NCI-H748 (cell line): ENCODE data around the gene HSFX4.
"Not testable (repeated sequence)": the region's sequence is repeated elsewhere in the genome, so short reads cannot be mapped to it uniquely, and the experiment has no call there.

Experiments
- DNase-seq: peaks from one replicate; lab custom pipeline; 2025; ENCODE audit not compliant: unreplicated experiment; lab: John Stamatoyannopoulos, UW

HSFX4 gene, protein sequence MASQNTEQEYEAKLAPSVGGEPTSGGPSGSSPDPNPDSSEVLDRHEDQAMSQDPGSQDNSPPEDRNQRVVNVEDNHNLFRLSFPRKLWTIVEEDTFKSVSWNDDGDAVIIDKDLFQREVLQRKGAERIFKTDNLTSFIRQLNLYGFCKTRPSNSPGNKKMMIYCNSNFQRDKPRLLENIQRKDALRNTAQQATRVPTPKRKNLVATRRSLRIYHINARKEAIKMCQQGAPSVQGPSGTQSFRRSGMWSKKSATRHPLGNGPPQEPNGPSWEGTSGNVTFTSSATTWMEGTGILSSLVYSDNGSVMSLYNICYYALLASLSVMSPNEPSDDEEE

DNA sequence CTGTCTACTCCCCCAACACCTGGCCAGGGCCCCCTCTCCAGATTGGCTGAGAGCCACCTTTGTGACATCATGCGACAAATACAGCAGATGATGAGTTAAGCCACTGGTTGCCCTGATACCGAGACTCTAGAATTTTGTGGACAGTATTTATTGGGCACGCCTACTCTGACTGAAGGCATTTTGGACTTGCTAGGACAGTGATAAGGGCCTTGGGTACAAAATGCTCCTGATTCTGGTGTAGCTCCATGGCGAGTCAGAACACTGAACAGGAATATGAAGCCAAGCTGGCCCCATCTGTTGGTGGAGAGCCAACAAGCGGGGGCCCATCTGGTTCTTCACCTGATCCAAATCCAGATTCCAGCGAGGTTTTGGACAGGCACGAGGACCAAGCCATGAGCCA lies at the start of gene HSFX4:
Gene HSFX4, plus strand, starts transcription at position 174 of the 400 bp plus-strand sequence. Its CDS starts 72 bp downstream, at position 246.
- DNase-seq = not testable (repeated sequence)

DNA sequence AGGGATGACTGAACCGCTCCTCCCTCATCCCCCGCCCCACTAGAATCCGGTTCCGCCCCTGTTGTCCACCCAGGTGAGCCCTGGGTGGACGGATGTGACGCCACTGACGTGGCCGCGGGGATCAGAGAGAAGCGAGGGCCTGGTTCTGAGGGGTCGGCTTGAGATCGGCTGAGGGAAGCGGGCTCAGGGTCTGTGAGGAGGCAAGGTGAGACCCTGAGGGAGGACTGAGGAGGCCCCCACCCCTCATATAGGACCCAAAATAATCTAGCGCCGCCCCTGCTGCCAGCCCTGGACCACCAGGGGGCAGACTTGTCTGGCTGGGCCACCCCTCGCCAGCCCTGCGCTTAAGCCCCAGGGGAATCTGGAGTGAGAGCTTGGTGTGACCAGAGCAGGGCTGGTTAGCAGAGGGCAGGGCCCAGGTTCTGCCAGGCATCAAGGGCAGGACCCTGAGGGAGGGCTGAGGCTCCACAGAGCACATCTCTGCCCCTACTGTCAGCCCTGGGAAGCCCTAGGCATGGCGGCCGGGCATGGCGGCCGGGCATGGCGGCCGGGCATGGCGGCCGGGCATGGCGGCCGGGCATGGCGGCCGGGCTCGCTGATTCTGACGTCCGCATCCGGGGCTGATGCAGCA lies 48.2 kb upstream of the HSFX4 start, which contains the start of gene MAGEA8:
Gene MAGEA8, plus strand, starts transcription at position 103 of the 631 bp plus-strand sequence. CDS start 3,090 bp downstream, outside the sequence.
- DNase-seq = no peak

DNA sequence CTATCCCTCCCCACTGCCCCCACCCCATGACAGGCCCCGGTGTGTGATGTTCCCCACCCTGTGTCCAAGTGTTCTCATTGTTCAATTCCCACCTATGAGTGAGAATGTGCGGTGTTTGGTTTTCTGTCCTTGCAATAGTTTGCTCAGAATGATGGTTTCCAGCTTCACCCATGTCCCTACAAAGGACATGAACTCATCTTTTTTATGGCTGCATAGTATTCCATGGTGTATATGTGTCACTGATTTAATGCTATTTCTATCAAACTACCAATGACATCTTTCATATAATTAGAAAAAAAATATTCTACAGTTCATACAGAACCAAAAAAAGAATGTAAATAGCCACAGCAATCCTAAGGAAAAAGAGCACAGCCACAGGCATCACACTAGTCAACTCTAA lies 38.5 kb upstream of the HSFX4 start:
- not testable (repeated sequence) for DNase-seq

DNA sequence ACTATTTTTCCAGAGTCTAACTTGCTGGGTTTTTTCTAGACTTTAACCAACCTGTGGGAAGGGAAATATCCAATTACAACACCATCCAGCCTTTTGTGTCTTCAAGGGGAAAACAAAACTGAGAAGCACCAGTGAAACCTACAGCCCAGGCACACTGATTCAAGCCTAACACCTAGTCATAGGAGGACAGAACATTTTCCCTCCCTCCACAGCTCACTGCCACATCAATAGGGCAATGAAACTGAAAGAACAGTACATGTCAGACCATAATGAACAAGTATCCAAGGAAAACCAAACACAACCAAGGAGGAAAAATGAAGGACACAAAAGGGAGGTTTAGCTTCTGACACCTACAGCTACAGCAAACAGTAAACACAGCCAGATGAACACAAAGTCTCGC lies 30.8 kb upstream of the HSFX4 start:
- DNase-seq = no peak

DNA sequence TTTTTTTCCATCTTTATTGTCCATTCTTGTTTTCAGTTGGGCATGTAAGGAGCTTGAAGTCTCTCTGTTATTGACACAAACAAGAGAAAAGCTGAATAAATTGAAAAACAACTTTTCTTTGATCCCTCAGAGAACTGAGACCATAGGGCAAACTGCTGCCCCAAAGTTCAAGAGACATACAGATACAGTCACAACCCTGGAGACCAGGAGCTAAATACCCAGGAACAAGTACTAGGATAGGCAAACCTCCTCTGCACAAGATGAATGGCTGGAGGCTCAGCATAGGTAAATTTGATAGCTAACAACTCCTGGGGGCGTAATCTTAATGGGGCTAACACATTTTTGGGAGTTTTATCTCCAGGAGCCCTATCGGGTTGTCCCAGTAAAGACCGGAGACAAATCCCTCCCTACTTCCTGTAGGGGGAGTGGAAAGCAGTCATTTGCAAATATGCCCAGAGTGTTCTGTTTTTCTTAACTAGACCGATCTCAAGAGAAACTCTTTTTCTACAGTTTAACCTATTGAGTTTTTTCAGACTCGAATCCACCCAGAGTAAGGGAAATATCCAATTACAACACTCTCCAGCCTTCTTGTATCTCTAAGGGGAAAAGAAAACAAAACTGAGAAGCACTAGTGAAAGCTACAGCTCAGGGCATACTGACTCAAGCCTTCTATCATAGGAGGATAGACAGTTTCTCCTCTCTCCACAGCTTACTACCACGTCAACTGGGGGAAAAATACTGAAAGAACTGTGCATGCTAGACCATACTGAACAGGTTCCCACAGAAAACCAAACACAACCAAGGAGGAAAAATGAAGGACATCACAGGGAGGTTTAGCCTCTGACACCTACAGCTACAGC lies 25.3 kb upstream of the HSFX4 start:
- no peak for DNase-seq

DNA sequence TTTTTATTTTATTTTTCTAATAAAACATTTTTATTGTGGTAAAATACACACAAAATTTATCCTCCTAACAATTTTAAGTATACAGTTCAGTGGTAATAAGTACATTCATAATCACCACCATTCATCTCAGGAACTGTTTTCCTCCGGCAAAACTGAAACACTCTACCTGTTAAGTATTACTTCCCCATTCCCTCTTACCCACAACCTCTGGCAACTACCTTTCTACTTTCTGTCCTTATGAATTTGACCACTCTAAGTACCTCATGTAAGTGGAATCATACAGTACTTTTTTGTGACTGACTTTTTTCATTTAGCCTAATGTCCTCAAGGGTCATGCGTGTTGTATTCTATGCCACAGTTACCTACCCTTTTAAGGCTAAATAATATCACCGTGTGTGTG lies 21.1 kb upstream of the HSFX4 start:
- DNase-seq = no peak

DNA sequence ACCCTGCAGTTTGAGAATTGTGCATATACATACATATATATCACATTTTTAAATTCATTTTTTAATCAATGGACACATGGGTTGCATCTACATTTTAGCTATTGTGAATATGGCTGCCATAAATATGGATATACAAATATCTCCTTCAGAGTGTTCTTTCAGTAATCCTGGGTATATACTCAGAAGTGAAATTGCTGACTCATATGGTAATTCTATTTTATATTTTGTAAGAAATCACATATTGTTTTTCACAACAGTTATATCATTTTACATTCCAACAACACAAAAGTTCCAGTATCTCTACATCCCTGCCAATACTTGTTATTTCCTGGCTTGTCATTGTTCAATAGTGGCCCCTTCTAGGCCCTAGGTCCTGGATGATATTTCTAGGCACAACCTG lies 20.6 kb upstream of the HSFX4 start:
- DNase-seq = no peak

DNA sequence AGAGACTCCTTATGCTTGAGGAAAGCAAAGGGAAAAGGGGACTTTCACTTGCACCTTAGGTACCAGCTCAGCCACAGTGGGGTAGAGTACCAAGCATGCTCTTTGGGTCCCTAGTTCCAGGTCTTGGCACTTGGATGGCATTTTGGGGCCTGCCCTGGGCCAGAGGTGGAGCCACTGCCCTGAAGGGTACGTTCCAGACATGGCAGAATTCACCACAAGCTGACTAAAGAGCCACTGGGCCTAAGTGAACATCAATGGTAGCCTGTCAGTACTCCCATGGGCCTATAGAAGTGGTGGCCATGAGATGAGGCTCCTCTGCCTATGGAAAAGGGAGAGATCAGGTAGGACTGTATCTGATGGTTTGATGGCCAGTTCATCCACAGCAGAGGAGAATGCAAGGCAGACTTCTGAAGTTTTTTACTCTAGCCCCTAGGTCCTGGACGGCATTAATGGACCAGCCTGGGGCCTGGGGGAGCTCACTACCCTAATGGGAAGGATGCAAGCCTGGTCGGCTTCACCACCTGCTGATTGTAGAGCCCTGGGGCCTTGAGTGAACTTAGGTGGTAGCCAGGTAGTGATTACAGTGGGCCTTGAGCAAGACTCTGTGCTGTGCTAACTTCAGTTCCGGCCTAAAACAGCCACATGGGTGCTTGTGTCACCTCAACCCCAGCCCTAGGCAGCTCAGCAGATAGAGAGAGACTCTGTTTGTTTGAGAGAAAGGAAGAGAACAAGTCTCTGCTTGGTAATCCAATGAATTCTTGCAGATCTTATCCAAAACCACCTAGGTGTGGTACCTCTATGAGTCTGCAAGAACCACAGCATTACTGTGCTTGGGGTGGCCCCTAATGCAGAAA lies 19.8 kb upstream of the HSFX4 start:
- no peak for DNase-seq

DNA sequence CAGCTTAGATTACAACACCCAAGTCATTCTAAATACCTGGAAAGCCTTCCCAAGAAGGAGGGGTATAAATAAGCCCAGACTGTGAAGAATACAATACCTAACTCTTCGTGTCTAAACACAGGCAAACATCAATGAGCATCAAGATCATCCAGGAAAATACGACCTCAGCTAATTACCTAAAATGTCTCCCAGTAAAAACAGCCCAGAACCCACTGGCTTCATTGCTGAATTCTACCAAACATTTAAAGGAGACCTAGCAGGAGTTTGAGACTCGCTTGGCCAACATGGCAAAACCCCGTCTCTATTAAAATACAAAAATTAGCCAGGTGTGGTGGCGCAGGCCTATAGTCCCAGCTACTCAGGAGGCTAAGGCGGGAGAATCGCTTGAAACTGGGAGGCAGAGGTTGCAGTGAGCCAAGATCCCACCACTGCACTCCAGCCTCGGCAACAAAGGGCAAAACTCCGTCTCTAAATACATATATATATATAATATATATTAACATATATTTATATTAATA lies 19.1 kb upstream of the HSFX4 start:
- DNase-seq = peak; percentile 7

DNA sequence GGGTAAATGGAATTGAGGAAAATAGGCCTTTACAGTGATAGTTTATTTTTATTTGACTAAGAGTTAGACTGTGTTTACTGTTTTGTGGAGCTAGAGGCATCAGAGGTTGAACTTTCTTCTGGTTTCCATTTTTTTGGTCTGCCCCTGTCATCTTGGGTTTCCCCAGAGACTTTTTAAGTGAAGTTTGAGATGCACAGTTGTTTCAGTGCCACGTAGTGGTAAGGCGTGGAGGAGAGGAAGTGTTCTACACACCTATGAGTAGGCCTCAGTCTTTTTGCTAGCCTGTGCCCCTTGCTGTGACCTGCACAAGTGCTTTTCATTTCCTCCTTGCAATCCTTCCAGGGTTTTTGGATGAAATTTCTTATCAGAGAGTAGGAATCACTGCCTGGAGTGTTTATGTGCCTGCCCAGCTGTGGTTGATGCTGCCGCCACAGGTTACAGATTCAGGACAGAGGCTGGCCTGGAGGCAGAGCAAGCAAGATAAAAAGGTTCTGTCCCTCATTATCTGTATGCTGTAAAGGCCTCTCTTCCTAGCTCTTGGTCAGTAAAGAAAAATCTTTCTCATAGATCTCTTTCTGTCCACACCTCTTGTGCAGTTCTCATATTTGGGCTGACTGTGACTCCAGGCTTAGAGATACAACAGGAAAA lies 12.5 kb upstream of the HSFX4 start:
- DNase-seq = no peak

DNA sequence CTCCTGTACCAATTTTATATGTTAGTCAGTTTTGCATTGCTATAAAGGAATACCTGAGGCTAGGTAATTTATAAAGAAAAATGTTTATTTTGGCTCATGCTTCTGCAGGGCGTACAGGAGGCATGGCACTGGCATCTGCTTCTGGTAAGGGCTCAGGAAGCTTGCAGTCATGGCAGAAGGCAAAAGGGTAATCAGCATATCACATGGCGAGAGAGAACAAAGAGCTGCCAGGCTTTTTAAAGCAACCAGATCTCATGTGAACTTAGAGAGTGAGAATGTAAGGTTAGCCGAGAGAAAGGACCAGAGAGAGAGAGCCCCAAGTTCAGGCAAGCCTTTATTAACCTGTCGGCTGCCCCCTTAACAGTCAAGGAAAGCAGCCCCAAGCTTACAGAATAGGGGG lies 5.5 kb upstream of the HSFX4 start:
- DNase-seq = not testable (repeated sequence)

DNA sequence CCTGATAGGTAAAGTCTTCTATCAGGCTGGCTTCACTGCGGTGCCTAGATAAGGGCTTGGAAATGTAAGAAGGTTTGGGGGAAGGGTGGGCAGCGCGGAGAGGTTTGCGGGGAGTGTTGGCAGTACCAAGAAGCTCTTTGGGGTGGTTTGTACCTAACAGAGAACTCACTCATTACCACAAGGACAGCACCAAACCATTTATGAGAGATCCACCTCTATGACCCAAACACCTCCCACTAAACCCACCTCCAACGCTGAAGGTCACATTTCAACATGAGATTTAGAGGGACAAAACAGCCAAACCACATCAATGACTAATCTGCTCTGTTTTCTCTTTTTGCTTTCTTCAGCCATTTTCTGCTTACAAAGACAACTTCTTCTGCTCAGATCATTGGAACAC lies 4.9 kb upstream of the HSFX4 start:
- not testable (repeated sequence) for DNase-seq

DNA sequence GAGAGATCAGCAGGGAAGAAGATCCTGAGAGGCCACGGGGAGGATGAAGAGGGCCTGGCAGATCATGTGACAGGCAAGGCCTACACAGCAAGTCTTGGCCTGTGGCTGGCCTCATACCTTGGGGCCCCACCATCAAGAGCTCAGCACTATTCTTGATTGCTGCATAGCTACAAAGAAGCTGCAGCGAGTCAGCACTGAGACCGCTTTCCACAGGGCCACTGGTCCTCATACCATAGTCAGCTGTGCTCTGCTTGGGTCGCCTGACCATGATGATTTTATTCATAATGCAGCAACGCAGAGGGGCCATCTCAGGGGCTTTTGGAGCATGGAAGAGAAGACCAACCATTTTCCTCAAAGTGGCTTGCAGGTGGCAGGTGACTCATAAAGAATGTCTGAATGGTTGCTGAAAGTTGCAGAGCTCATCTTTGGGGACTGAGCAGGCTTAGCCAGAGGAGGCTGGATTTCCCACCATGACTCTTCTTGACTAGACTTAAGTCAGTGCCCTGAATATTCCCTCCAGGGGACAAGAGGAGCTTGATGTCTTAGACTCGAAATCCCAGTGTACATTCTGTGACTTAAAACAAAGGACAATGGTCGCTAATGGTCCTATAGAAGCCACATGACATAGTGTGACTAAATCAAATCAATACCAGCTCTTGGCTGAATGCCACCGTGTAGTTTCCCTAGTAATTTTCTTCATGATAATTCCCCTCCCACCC lies 2.0 kb upstream of the HSFX4 start:
- DNase-seq = not testable (repeated sequence)

DNA sequence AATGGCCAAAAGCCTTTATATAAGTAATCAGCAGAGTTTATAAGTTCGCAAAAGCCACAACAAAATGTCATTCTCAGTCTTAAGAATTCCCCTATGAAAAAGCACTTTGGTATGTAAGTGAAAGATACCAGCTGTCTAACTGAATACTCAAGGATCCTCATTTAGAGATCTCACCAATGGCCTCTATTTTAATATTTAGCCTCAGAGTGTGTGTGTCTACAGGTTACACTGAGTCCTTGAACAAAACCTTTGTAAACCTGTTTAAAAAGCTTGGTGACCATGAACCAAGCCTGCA lies 1.5 kb upstream of the HSFX4 start:
- not testable (repeated sequence) for DNase-seq

DNA sequence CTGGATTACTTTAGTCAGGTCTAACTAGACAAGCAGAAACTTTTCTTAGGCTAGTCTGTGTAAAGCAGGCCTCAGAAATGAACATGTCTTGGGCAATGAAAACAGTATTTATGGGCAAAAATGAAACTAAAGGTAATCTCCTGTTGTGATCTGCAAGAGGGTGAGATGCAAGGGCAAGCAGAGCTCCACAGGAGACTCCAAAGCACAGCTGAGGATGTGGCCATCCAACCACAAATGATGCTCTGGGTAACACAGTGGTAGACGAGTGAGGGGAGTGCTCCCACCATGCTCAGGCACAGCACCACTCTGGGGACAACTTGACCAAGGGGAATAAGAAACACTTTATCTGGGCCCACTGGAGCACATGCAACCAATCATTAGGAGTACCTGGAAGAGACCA lies 738 bp upstream of the HSFX4 start:
- not testable (repeated sequence) for DNase-seq

DNA sequence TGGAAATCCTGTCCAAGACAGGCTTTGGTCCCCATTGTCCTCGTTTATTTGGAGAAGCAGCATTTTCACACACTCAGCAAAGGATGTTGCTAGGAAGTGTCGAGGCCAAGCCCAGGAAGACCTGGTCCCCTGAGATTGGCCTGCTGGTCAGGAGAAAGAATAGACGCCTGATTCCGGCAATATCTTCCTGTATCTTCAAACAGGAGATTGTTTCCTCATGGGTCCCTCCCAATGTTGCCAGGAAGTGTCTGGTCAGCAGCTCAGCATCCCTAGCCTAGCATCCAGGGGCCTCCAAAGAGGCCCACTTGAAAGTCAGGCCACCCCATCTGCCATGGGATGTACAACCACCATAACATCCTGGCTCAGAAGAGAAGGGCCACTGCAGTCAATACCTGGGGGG lies 2.0 kb downstream of the HSFX4 start:
- not testable (repeated sequence) for DNase-seq

DNA sequence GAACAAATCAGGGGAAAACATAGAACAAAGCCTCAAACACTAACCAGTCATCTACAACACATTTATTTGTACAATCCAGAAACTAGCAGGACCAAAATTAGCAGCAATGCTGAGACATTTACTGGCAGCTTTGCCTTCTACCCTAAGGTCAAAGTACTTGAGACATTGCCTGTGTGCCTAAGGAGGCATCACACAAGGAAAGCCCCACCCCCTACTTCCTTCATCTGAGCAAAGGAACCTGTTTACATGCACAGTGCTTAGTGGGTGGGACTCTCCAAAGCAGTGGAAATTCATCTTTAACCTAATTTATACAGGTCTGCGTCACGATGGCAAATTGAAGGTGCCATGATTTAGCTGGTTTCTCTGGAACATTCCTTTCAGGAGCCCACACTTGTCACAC lies 2.8 kb downstream of the HSFX4 start:
- DNase-seq = not testable (repeated sequence)

DNA sequence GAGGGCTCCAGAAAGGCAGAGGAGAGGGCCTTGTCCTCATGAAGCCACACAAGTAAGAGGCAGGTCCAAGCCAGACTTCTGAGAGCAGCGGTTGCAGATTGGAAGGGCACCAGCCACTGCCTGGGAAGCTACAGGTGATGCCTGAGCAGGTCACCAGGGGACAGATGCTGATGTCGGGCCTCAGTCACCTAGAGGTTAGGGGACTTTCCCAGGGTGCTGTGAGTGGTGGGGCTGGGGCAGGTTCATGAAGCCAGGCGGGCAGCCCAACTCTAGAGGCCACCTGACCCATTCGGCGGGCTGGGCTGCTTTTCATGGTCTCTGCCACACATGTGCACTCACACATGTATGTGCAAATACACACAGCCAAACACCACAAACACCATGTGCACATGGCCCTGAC lies 3.6 kb downstream of the HSFX4 start:
- not testable (repeated sequence) for DNase-seq

DNA sequence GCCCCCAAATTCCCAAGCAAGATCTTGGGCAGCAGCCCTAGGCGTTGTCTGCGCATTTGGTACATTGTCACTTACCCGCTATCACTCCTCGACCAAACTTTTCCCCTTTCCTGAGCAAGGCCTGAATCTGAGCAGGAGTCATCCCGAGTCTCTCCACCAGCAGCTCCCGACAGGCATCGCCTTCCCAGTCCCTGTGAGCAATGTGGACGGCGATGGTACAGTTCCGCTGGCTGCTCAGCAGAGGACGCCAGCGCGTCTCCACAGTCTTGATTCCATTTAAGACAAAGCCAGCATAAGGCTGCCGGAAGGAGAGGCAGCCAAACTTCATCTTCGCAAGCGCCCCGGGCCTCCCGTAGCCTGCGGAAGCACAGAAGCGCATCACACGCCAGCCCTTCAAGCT lies 4.2 kb downstream of the HSFX4 start:
- not testable (repeated sequence) for DNase-seq
